ENCODE measurements around the gene SYT3.
"Not testable (repeated sequence)": the region's sequence is repeated elsewhere in the genome, so short reads cannot be mapped to it uniquely, and the experiment has no call there.

The SYT3 gene

DNA sequence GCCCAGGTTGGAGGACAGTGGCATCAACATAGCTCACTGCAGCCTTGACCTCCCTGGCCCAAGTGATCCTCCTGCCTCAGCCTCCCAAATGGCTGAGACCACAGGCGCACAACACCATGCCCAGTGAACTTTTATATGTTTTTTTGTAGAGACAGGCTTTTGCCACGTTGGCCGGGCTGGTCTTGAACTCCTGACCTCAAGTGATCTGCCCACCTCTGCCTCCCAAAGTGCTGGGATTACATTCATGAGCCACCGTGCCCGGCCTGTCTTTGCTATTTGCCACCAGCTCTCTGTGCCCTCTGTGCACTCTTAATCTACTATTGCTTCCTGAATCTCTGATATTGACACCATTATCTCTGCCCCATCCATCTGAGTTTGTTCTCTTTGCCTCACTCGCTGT, 37.2 kb downstream of the SYT3 start:
- no peak for DNase-seq

DNA sequence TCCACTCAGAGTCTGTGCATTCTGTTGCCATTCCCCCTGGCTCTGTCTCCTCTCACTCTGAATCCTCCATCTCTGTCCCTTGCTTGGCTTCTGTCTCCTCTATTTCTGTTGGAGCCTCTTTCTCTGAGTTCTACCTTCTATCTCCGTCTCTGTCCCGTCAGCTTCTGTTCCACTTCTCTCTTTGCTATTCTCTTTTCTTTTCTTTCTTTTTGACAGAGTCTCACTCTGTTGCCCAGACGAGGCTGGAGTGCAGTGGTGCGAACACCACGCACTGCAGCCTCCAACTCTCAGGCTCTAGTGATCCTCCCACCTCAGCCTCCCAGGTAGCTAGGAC, 37.6 kb downstream of the SYT3 start:
- no peak for DNase-seq

DNA sequence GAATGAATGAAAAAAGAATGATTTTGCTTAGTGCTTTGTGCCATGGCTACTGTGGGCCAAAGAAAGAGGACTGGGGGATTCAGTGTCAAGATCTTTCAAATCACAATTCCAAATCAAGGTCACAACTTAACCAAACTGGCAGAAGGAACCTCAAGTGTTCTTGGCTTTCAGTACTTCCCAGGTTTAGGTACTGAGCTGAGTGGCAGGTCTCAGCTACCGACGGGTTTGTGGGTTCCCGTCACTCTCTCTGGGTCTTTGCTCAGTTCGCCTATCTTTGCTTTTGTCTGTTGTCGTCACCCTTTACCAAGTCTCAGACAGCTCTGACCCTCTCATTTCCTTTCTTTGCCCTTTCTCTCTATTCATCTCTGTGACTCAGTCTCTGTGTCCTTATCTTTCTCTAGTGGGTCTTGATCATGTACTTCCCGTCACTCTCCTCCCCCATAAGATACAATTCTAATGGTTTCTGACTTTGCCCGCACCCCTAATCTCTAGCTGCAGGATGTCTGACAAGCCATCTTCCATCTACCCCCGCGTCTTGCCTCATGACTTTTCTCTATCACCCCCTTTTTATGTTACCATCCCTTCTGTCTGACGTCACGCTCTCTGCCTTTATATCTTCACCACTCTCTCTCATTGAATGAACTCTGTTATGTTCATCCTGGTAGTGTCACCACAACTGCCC, 38.1 kb downstream of the SYT3 start:
- DNase-seq = no peak

DNA sequence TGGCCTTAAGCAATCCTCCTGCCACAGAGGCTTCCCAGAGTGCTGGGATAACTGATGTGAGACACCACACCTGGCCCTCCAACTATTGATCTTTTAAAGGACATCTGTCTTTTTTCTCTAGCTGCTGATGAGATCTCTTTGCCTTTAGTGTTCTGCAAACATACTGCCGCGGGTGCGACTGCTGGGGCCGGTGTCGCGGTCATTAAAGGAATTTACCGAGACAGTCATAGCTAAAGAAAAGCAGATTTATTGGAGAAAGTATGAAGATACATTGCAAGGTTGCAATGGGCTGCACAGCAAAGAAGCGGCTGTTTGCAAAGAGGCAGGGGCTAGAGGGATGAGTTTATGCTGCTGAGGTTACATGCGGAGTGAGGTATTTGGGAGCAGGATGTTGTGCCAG, 40.3 kb downstream of the SYT3 start:
- no peak for DNase-seq

DNA sequence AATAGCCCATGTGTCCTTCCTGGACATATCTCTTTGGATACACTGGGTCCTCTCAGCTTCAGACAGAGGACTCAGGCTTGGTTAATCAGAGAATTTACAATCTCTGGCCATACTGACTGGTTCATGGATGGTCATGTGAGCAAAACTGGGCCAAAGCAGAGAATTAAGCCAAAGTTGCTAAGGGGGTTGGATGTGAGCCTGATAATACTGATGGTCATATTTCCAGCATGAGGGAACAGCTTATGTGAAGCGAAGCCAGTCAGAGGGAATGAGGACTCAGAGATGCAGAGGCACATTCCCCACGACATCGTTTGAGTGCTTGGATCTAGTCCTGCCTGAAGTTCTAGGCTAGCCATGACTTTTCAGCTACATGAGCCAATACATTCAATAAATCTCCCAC, 49.5 kb downstream of the SYT3 start:
- DNase-seq = no peak

DNA sequence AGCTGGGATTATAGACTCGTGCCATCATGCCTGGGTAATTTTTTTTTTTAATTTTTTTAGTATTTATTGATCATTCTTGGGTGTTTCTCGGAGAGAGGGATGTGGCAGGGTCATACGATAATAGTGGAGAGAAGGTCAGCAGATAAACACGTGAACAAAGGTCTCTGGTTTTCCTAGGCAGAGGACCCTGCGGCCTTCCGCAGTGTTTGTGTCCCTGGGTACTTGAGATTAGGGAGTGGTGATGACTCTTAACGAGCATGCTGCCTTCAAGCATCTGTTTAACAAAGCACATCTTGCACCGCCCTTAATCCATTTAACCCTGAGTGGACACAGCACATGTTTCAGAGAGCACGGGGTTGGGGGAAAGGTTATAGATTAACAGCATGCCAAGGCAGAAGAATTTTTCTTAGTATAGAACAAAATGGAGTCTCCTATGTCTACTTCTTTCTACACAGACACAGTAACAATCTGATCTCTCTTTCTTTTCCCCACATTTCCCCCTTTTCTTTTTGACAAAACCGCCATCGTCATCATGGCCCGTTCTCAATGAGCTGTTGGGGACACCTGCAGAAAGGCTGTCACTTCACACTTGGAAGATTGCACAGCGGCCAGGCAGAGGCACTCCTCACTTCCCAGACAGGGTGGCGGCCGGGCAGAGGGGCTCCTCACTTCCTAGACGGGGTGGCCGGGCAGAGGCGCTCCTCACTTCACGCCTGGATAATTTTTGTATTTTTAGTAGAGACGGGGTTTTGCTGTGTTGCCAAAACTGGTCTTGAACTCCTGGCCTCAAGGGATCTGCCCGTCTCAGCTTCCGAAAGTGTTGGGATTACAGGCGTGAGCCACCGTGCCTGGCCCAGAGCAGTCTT, 57.7 kb downstream of the SYT3 start:
- DNase-seq = not testable (repeated sequence)

DNA sequence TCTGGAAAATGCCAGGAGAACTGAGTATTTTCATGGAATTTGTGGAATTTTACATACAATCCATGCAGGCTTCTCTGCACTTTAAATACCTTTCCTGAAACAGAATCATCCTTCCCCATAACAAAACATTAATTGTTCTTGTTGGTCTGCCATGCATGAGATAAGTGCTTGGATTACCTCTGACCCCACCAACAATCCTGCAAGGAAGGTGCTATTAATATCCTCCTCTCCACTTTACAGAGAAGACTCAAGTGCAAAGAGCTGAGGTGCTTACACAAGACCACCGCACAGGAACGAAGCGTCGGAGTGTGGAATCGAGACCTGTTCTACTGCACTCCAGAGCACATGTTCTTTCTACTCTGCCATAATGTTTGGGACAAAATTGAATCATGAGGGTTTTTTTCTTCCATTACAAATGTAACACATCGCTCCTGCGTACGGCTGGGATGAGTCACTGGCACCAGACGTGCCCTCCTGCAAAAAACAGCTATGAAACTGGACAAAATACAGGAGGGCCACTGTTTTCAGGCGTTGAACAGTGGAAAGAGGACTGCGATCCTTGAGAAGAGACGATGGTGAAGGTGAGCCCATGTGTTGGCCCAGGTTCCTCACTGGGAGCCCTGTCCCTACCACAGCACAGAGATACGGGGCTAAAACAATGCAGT, 58.6 kb downstream of the SYT3 start:
- no peak for DNase-seq

DNA sequence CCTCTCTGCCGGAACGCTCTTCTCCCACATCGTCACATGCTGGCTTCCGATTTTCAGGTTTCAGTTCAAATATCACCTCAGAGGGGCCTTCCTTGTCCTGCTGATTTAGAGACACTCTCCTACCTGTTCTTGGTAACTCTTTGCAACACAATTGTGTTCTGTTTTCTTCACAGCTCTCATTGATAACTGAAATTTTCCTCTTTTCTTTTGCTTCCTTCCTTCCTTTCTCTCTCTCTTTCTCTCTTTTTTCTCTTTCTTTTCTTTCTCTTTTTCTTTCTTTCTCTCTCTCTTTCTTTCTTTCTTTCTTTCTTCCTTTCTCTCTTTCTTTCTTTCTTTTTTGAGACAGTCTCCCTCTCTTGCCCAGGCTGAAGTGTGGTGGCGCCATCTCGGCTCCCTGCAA, 59.4 kb downstream of the SYT3 start:
- no peak for DNase-seq

DNA sequence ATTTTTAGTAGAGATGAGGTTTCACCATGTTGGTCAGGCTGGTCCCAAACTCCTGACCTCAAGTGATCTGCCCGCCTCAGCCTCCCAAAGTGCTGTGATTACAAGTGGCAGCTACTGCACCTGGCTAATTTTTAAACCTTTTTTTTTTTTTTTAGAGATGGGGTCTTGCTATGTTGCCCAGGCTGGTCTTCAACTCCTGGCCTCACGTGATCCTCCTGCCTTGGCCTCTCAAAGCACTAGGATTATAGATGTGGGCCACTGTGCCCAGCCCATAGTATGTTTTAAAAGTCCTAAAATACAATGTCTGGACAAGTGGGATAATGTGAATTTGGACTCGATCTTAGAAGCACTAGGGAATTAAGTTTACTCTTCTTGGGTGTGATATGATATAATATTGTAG, 62.9 kb downstream of the SYT3 start:
- DNase-seq = not testable (repeated sequence)

DNA sequence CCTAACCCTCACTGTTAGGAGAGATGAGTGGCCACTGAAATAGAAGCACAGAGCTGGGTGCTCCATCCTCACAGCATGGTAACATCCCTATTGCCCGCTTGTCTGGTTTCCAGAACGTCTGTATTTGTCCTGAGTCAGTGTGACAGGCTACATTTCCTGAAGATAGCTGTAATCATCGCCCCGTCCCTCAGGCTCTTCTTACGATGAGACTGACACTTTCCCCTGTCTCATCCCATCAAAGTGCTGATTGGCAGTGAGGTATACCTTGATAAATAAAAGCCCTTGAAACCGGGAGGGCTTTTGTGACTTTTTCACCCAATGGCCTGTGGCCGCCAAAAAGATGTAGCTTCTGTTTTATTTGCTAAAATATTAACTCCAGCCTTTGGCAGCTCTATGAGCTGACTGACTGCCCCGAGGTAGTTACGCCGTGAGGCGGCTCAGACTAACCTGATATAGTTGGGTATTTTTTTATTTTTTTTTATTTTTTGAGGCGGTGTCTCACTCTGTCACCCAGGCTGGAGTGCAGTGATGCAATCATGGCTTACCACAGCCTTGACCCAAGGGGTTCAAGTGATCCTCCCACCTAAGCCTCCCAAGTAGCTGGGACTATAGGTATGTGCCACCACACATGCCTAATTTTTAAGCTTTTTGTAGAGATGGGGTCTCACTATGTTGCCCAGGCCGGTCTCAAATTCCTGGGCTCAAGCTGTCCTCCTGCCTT, 65.8 kb downstream of the SYT3 start:
- DNase-seq = no peak

All from NCI-H446 treated with DMSO at 0.1 percent for 48 hours (cell line).